Stimulated activated naive B cell treated with anti-CD40 and anti-IgM and Interleukin-4, amounts not matched to agents 10 μg/mL and 1 μg/mL and 100 μg/mL, for 72 hours (primary cell): ENCODE results near the gene EPHB6.

Experiments used
- ATAC-seq, 2 donors: fragments of 150-1000 bp; cut with Tn5 transposase; replicated peaks; 2 replicates each; pipeline ENCODE4 v1.10.0; 2021; ENCODE audit warnings: moderate library complexity in 1 of 2
- DNase-seq: peaks from one replicate; pipeline ENCODE4 v3.0.0; 2021
- H3K27ac Mint-ChIP-seq: one replicate; pipeline ENCODE4 v1.8.0; 2022; ENCODE audit warnings: mild to moderate bottlenecking, mixed read lengths
- H3K27me3 Mint-ChIP-seq, 2 donors: one replicate each; pipeline ENCODE4 v1.8.0; 2022; ENCODE audit warnings: mixed read lengths in 2 of 2
- H3K36me3 Mint-ChIP-seq, 2 donors: one replicate each; pipeline ENCODE4 v1.8.0; 2022; ENCODE audit warnings: mixed read lengths in 2 of 2, mild to moderate bottlenecking in 1 of 2
- H3K4me1 Mint-ChIP-seq, 2 donors: one replicate each; pipeline ENCODE4 v1.8.0; 2022; ENCODE audit warnings: mixed read lengths in 2 of 2, mild to moderate bottlenecking in 1 of 2
- H3K4me3 Mint-ChIP-seq, 2 donors: one replicate each; pipeline ENCODE4 v1.8.0; 2022; ENCODE audit warnings: mild to moderate bottlenecking in 2 of 2, mixed read lengths in 2 of 2, moderate library complexity in 1 of 2
- H3K9me3 Mint-ChIP-seq, 2 donors: one replicate each; pipeline ENCODE4 v1.8.0; 2022; ENCODE audit warnings: mixed read lengths in 2 of 2, mild to moderate bottlenecking in 1 of 2

The EPHB6 gene

DNA sequence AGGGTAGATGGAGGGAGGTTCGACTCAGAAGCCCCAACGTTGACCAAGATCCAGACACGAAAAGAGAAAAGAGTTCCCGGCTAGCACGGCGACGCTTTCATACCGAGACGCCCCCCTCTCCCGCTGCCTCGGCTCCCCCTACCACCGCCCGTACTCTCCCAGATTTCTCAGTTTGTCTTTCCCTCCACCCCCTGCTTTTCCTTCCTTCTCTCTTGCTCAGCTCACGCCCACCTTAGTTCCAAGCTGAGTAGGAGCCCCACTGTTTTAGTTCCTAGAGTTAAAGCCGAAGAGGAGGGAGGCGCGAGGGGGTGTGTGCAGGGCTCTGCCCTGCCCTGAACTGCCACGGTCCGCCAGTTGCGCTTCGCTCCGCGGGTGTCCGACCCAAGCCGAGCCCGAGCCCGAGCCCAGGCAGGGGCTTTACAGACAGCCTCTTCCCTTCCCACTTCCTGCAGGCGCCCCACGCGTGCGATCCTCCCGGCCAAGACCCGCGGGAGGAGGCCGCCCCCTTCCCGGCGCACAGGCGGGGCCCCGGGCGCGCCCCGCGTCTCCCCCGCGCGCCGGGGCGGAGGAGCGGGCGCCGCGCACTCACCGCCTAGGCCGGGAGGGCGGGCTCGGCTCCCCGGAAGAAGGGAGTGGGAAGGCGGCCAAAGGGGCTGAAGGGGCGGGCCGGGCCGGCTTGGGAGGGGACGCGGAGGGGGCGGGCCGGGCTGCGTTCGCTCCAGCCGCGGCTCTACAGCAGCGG lies at the start of gene EPHB6:
EPHB6 (plus strand) TSS at position 705 of the 742 bp plus-strand sequence. CDS start 8,152 bp downstream, outside the sequence.
- Mint-ChIP-seq H3K4me1 (peaks cover 19 to 39% of the 10 kb centered on the region in 2 donors), H3K36me3 (no peaks in the 10 kb centered on the region), H3K27me3 (no peaks in the 10 kb centered on the region), H3K4me3 (peak within 1 kb of the TSS; percentile 98 to 100), H3K27ac (peak within 1 kb of the TSS; percentile 98), H3K9me3 (no peaks in the 10 kb centered on the region)
- DNase-seq (peak; percentile 58), ATAC-seq (peak; percentile 77 to 78)

DNA sequence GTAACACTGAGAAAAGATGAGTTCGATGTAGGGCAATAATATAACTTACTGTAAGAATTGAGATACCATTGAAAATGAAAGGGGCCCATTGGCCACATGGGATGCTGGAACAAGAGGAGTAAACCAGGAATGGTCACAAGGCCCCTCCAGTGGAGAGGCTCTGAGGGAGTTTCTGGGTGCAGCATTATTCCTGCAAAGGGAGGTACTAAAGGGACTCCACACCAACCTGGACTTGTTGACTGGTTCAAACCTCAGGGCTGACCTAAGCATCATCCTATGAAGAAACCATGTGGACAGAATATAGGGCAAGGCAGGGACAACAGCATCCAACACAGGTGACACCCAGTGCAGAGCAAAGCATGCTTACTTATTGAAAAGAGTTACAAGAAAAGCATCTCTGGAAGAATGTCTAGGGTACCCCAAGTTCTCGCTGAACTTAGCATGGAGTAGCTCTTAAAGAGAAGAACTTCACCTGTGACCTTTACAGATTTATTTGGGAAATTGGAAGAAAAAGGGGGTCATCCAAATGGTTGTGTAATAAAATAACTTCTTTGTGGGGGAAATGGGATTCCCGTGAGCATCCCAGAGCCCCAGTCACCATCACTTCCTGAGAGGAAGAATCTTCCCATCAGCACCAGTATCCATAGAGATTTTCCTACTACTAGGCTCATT lies 49.4 kb upstream of the EPHB6 start:
- ATAC-seq (no peak), DNase-seq (no peak)
- Mint-ChIP-seq H3K27ac (peak overlapping the region; percentile 94), H3K9me3 (peaks cover 5 to 6% of the 10 kb centered on the region in 2 donors), H3K36me3 (peaks cover 34 to 40% of the 10 kb centered on the region in 2 donors), H3K4me3 (no peak overlapping the region), H3K4me1 (peaks cover 71 to 88% of the 10 kb centered on the region in 2 donors), H3K27me3 (no peaks in the 10 kb centered on the region)

DNA sequence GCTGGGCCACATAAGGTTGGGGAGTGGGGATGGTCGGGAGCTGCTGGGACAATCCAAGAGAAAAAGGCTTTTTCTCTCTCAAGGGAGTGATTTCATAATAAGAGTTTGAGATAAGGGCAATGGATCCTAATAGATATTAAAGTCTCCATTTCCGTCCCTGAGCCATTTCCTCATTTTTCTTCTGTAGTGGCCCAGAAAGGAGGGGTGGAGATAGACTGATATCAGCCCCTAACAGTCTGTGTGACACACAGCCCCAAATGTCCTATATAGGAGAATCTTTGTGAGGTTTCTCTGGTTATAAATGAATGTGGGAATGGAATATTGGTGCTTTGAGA lies 48.9 kb upstream of the EPHB6 start:
- H3K4me3 Mint-ChIP-seq, result no peak overlapping the region
- peaks cover 69 to 92% of the 10 kb centered on the region in 2 donors for H3K4me1 Mint-ChIP-seq
- no peak for ATAC-seq

DNA sequence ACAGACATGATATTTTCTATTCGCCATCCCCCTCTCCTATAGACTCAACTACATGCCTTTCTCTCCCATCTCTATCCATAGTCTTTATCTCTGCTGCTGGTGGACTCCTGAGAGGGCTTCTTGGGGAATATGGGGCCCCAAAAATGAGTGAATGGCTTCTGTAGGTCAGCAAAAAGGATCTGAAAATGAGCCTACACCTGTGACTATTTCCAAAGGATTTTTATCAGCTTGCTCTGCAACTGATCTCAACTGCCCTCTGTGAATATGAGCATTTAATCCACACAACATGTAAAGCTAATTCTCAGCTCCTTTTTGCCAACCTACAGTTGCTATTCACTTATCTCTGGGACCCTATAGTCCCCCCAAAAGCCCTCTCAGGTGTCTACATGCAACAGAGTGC lies 47.9 kb upstream of the EPHB6 start:
- DNase-seq (no peak), ATAC-seq (no peak)
- Mint-ChIP-seq H3K4me1 (peaks cover 75 to 96% of the 10 kb centered on the region in 2 donors), H3K27ac (peak overlapping the region; percentile 99), H3K27me3 (no peaks in the 10 kb centered on the region), H3K9me3 (peaks cover 5 to 6% of the 10 kb centered on the region in 2 donors), H3K36me3 (peaks cover 29 to 35% of the 10 kb centered on the region in 2 donors), H3K4me3 (peak overlapping the region in 1 of 2 donors; percentile 41)

More for the DNA sequence above, 48.9 kb upstream of the EPHB6 start:
- H3K27ac Mint-ChIP-seq, result peak overlapping the region; percentile 99
- peaks cover 5 to 6% of the 10 kb centered on the region in 2 donors for H3K9me3 Mint-ChIP-seq
- DNase-seq, result no peak
- H3K27me3 Mint-ChIP-seq, result no peaks in the 10 kb centered on the region
- peaks cover 33 to 39% of the 10 kb centered on the region in 2 donors for H3K36me3 Mint-ChIP-seq

DNA sequence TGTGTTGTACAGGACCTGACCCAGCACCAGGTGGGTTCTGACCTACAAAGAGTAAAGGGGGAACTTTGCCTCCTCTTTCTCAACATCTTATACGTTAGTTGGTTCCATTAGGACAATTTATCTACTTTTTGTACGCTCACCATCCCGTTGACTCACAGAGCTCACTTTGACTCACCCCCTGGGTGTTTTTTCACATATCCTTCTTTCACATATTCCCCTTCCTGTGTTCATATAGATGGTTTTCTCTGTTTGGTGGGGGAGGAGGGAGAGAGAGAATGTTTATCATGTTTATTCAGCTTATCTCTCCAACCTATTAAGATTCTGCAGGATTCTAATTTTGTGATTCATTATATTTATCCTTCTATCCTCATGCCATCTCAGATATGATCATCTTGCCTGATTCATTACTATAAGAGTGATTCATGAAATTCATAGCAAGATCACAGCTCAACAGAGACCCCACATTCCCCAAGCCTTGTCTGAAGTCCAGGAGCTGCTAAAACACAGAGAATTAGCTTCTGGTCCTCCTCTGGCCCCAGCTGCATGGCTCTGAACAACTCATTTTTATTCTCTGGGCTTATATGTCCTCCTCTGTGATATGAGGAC lies 46.9 kb upstream of the EPHB6 start:
- Mint-ChIP-seq H3K27me3 (no peaks in the 10 kb centered on the region), H3K9me3 (peaks cover 5 to 6% of the 10 kb centered on the region in 2 donors), H3K27ac (peak overlapping the region; percentile 99), H3K4me3 (peak overlapping the region; percentile 69 to 71), H3K36me3 (peaks cover 20 to 26% of the 10 kb centered on the region in 2 donors), H3K4me1 (peaks cover 78 to 98% of the 10 kb centered on the region in 2 donors)
- ATAC-seq (peak; percentile 24 to 30), DNase-seq (peak; percentile 59)

DNA sequence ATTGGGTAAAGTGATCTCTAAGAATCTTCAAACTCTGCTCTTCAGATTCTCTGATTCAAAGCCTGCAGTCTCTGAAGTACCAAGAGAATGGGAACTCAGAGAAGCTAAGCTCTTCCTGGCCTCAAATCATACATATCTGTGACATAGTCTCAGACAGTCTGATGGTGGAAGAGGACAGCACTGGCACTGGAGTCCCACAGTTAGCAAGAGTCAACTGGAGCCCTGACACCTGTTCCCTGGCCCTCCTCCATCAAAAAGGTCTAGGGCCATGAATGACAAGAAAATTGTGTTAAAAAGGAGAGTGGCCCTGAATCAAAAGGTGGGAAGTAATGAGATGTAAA lies 46.4 kb upstream of the EPHB6 start:
- H3K27me3 Mint-ChIP-seq, result no peaks in the 10 kb centered on the region
- peaks cover 16 to 21% of the 10 kb centered on the region in 2 donors for H3K36me3 Mint-ChIP-seq
- peak overlapping the region; percentile 99 for H3K27ac Mint-ChIP-seq
- DNase-seq (no peak), ATAC-seq (peak; percentile 29 to 33)
- H3K4me3 Mint-ChIP-seq, result peak overlapping the region; percentile 69 to 71
- H3K4me1 Mint-ChIP-seq, result peaks cover 79 to 98% of the 10 kb centered on the region in 2 donors
- H3K9me3 Mint-ChIP-seq, result peaks cover 5 to 6% of the 10 kb centered on the region in 2 donors

DNA sequence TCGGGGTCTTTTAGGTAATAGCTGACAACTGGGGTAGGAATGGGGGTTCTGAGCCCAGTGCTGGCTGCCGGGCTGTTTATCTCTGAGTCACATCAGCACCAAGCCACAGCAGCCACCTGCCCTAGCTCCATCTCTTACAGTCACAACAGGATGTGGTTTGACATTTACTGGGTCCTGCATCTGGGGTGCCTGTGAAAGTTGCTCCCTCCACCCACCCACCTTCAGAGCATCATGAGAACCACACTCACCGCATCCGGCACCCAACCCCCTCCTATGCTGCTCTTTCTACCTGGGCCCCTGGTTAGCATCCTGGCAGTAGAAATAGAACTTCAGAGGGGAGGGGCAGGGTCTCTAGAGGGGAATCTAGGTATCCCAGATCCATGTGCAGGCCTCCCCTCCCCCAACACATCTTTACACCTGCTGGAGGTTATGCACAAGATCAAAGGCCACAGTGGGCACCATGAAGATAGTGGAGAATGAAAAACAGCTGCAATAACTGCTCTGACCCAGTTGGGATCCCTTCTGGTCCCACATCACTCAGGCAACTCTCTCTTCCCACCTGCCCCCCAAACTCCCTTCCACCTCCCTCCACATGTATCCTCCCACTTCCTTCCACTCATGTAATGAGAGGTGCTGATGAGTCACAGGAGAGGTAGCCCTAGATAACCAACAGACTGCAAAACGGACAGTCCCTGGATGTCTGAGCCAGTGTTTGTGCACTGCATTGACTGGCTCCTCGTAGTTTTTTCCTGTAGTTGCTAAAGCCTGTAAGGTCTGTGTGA lies 45.9 kb upstream of the EPHB6 start:
- DNase-seq, result peak; percentile 91
- peaks cover 15 to 17% of the 10 kb centered on the region in 2 donors for H3K36me3 Mint-ChIP-seq

GRCh38 chr7:142809671-142810070 lies 45.2 kb upstream of the EPHB6 start:
- DNase-seq (peak; percentile 41), ATAC-seq (peak; percentile 12 to 24)
- Mint-ChIP-seq H3K36me3 (peaks cover 9 to 11% of the 10 kb centered on the region in 2 donors), H3K9me3 (peaks cover 5% of the 10 kb centered on the region in 2 donors), H3K27me3 (no peaks in the 10 kb centered on the region), H3K4me1 (peaks cover 76 to 91% of the 10 kb centered on the region in 2 donors), H3K4me3 (peak overlapping the region; percentile 69 to 73), H3K27ac (peak overlapping the region; percentile 99)

More for the DNA sequence above, 45.9 kb upstream of the EPHB6 start:
- H3K9me3 Mint-ChIP-seq, result peaks cover 5 to 6% of the 10 kb centered on the region in 2 donors
- ATAC-seq, result peak; percentile 80 to 84
- H3K27ac Mint-ChIP-seq, result peak overlapping the region; percentile 99
- no peaks in the 10 kb centered on the region for H3K27me3 Mint-ChIP-seq
- H3K4me3 Mint-ChIP-seq, result peak overlapping the region; percentile 69 to 73
- peaks cover 79 to 98% of the 10 kb centered on the region in 2 donors for H3K4me1 Mint-ChIP-seq

DNA sequence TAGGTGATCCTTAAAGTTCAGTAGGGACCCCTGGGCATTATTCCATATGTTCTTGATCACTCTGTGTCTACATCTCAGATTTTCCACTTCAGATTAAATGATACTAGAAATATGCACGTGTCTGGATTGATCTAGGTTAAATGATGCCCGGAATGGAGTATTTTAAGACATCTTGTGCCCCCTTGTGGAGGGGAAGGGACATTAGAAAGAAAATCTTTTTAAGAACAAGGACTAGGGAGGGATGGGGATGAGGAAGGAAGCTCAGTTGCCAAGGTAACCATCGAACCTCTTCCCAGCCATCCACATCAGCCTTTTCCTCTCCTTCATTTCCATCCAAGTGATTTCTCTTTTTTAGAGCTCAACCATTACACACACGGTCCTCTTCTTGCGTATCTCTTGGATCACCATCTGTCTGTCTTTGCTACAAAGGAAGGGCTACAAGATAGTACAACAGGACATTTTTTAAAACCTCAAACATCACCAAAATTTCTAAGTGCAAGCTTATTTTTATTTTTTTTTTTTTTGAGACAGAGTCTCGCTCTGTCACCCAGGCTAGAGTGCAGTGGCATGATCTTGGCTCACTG lies 43.6 kb upstream of the EPHB6 start:
- peaks cover 3 to 5% of the 10 kb centered on the region in 2 donors for H3K9me3 Mint-ChIP-seq
- H3K36me3 Mint-ChIP-seq, result peaks cover 5 to 10% of the 10 kb centered on the region in 2 donors
- ATAC-seq, result no peak
- H3K4me1 Mint-ChIP-seq, result peaks cover 66 to 75% of the 10 kb centered on the region in 2 donors
- H3K27me3 Mint-ChIP-seq, result no peaks in the 10 kb centered on the region
- DNase-seq, result no peak
- H3K4me3 Mint-ChIP-seq, result no peak overlapping the region
- H3K27ac Mint-ChIP-seq, result no peak overlapping the region

- Mint-ChIP-seq H3K9me3 (no peaks in the 10 kb centered on the region), H3K27ac (peak overlapping the region; percentile 86), H3K36me3 (peaks cover 0 to 6% of the 10 kb centered on the region in 2 donors), H3K4me3 (peak overlapping the region; percentile 15 to 26), H3K4me1 (peaks cover 57 to 61% of the 10 kb centered on the region in 2 donors), H3K27me3 (no peaks in the 10 kb centered on the region)
- ATAC-seq (no peak), DNase-seq (peak; percentile 29)
Observed at GRCh38 chr7:142812437-142813215, 42.2 kb upstream of the EPHB6 start.

- Mint-ChIP-seq H3K9me3 (no peaks in the 10 kb centered on the region), H3K27ac (peak overlapping the region; percentile 86), H3K4me3 (peak overlapping the region in 1 of 2 donors; percentile 15), H3K4me1 (peaks cover 51 to 55% of the 10 kb centered on the region in 2 donors), H3K36me3 (peaks cover 0 to 6% of the 10 kb centered on the region in 2 donors), H3K27me3 (no peaks in the 10 kb centered on the region)
- ATAC-seq (no peak), DNase-seq (no peak)
Observed at GRCh38 chr7:142813226-142813625, 41.6 kb upstream of the EPHB6 start.

GRCh38 chr7:142813699-142814098 lies 41.2 kb upstream of the EPHB6 start:
- H3K9me3 Mint-ChIP-seq, result no peaks in the 10 kb centered on the region
- no peak for DNase-seq
- ATAC-seq, result no peak
- peaks cover 47 to 51% of the 10 kb centered on the region in 2 donors for H3K4me1 Mint-ChIP-seq
- no peaks in the 10 kb centered on the region for H3K27me3 Mint-ChIP-seq
- peaks cover 0 to 6% of the 10 kb centered on the region in 2 donors for H3K36me3 Mint-ChIP-seq
- H3K4me3 Mint-ChIP-seq, result no peak overlapping the region
- H3K27ac Mint-ChIP-seq, result no peak overlapping the region

GRCh38 chr7:142814451-142814850 lies 40.4 kb upstream of the EPHB6 start:
- no peaks in the 10 kb centered on the region for H3K9me3 Mint-ChIP-seq
- no peaks in the 10 kb centered on the region for H3K27me3 Mint-ChIP-seq
- DNase-seq, result no peak
- H3K36me3 Mint-ChIP-seq, result peaks cover 0 to 8% of the 10 kb centered on the region in 2 donors
- H3K4me1 Mint-ChIP-seq, result peaks cover 42 to 43% of the 10 kb centered on the region in 2 donors
- ATAC-seq, result no peak
- no peak overlapping the region for H3K27ac Mint-ChIP-seq
- no peak overlapping the region for H3K4me3 Mint-ChIP-seq
